Pulmonary artery endothelial cell (primary cell): Measurements from ENCODE around the gene ZNF710. TPM values are rescaled to one million over a fixed set of nuclear protein-coding genes. Genes with fewer than 3 reads are reported as not detected.

Experiments
- DNase-seq: peaks from one replicate; pipeline ENCODE4 v3.0.0-alpha.2; 2011; ENCODE audit warnings: low read depth, low spot score
- total RNA-seq: library from RNA; depleted of rRNA; stranded (reverse); fragments of >200 nt; gene quantifications from 2 replicates; pipeline ENCODE4 v1.2.3, GENCODE V29; 2014

Gene ZNF710
- total RNA-seq, 1 donor from 2014 or later: 16.0 TPM

- no peak for DNase-seq
Measured at GRCh38 chr15:90037961-90038631, 37.0 kb downstream of the ZNF710 start.

- DNase-seq: no peak
Measured at GRCh38 chr15:90038632-90039095, 37.5 kb downstream of the ZNF710 start.

GRCh38 chr15:90039996-90040395 lies 38.9 kb downstream of the ZNF710 start:
- no peak for DNase-seq

GRCh38 chr15:90040618-90041017 lies 39.5 kb downstream of the ZNF710 start:
- no peak for DNase-seq

GRCh38 chr15:90042356-90042755 lies 41.2 kb downstream of the ZNF710 start:
- DNase-seq: no peak

GRCh38 chr15:90042766-90043529 lies 41.8 kb downstream of the ZNF710 start:
- DNase-seq: no peak

- DNase-seq: no peak
Measured at GRCh38 chr15:90043530-90044010, 42.4 kb downstream of the ZNF710 start.

- DNase-seq: no peak
Measured at GRCh38 chr15:90044191-90044590, 43.1 kb downstream of the ZNF710 start.

- DNase-seq: no peak
Measured at GRCh38 chr15:90044916-90045371, 43.8 kb downstream of the ZNF710 start.

- DNase-seq: no peak
Measured at GRCh38 chr15:90046289-90046688, 45.2 kb downstream of the ZNF710 start.

GRCh38 chr15:90046911-90047392 lies 45.8 kb downstream of the ZNF710 start:
- no peak for DNase-seq

- DNase-seq: no peak
Measured at GRCh38 chr15:90047956-90048575, 46.9 kb downstream of the ZNF710 start.

GRCh38 chr15:90049030-90049429 lies 47.9 kb downstream of the ZNF710 start:
- DNase-seq: no peak

- no peak for DNase-seq
Measured at GRCh38 chr15:90049666-90050604, 48.8 kb downstream of the ZNF710 start.

GRCh38 chr15:90051874-90052273 lies 50.8 kb downstream of the ZNF710 start:
- DNase-seq: no peak

- no peak for DNase-seq
Measured at GRCh38 chr15:90053685-90054466, 52.8 kb downstream of the ZNF710 start.

- DNase-seq: no peak
Measured at GRCh38 chr15:90054618-90055097, 53.5 kb downstream of the ZNF710 start.

- no peak for DNase-seq
Measured at GRCh38 chr15:90055182-90055581, 54.1 kb downstream of the ZNF710 start.

- no peak for DNase-seq
Measured at GRCh38 chr15:90056529-90056928, 55.4 kb downstream of the ZNF710 start.

GRCh38 chr15:90058308-90058707 lies 57.2 kb downstream of the ZNF710 start:
- no peak for DNase-seq
